Endothelial cell of umbilical vein (primary cell): Measurements from ENCODE around the gene PSTK. TPM values are rescaled to one million over a fixed set of nuclear protein-coding genes. Genes with fewer than 3 reads are reported as not detected.

Experiments
- BruUV-seq: library from RNA; stranded (reverse); fragments of 400-500 nt; replicated peaks from 2 replicates; lab custom pipeline; 2021; lab: Mats Ljungman, UMichigan
- CTCF ChIA-PET: fragments of 300-600, 350-600 bp; sonication (Branson Sonifier 250); formaldehyde crosslinking; loops from one replicate; lab custom pipeline; 2021; ENCODE audit warnings: antibody characterized with exemption, inconsistent platforms; lab: Charles Lee
- POLR2A ChIA-PET: fragments of 300-600, 350-600 bp; sonication (Branson Sonifier 250); formaldehyde crosslinking; loops from one replicate; lab custom pipeline; 2021; ENCODE audit warnings: antibody characterized with exemption, inconsistent platforms; lab: Charles Lee
- DNase-seq: peaks from one replicate; pipeline ENCODE4 v3.0.0-alpha.2; 2011; ENCODE audit warnings: low read depth, low spot score
- FAIRE-seq: peaks from 2 replicates; lab custom pipeline; 2011; peaks lifted over from hg19 to GRCh38; lab: Jason Lieb, UNC
- H2AFZ ChIP-seq: 2 replicates; pipeline ENCODE4 v1.6.0; 2012; ENCODE audit warnings: low read depth, low read length, control low read depth, inconsistent platforms
- H3K27ac ChIP-seq: 2 replicates; pipeline ENCODE4 v1.5.1; 2011; ENCODE audit warnings: low read depth, mild to moderate bottlenecking, control low read depth, low read length, moderate library complexity; ENCODE audit not compliant: insufficient read depth
- H3K27me3 ChIP-seq, 2 experiments: 2 replicates each; pipeline versions ENCODE4 v1.6.0 to v1.6.1; 2011; ENCODE audit warnings: low read length in 2 of 2, mixed read lengths in 1 of 2; ENCODE audit not compliant: control insufficient read depth in 2 of 2, insufficient read depth in 2 of 2
- H3K36me3 ChIP-seq, 2 experiments: 2 replicates in 1 of 2; 3 replicates in 1 of 2; pipeline ENCODE4 v1.5.1; 2011; ENCODE audit warnings: low read length in 2 of 2, mild to moderate bottlenecking in 1 of 2, moderate library complexity in 1 of 2; ENCODE audit not compliant: control insufficient read depth in 2 of 2, insufficient read depth in 2 of 2; ENCODE audit errors: extremely low read depth in 1 of 2
- H3K4me1 ChIP-seq: 3 replicates; pipeline ENCODE4 v1.5.1; 2011; ENCODE audit warnings: mild to moderate bottlenecking, low read length; ENCODE audit not compliant: control insufficient read depth, insufficient read depth; ENCODE audit errors: extremely low read depth
- H3K4me2 ChIP-seq: 2 replicates; pipeline ENCODE4 v1.6.1; 2011; ENCODE audit warnings: low read length, control low read depth, mixed read lengths; ENCODE audit not compliant: insufficient read depth
- H3K4me3 ChIP-seq, 3 experiments: fragments of 200-600 bp in 1 of 3; sonication (generic), shearing (Covaris generic) in 1 of 3; replicated peaks in 1 of 3; 2 replicates each; pipeline ENCODE4 v1.5.1; 2011 to 2016; ENCODE audit warnings: control low read depth in 3 of 3, low read length in 3 of 3, mild to moderate bottlenecking in 2 of 3, inconsistent platforms in 1 of 3, low read depth in 1 of 3, moderate library complexity in 1 of 3; ENCODE audit not compliant: insufficient read depth in 1 of 3
- H3K79me2 ChIP-seq: 2 replicates; pipeline ENCODE4 v1.6.0; 2012; ENCODE audit warnings: low read length, inconsistent platforms; ENCODE audit not compliant: control insufficient read depth, insufficient read depth
- H3K9ac ChIP-seq: replicated peaks from 2 replicates; pipeline ENCODE3; 2011; ENCODE audit warnings: low read length, control low read depth; ENCODE audit not compliant: insufficient read depth; ENCODE audit errors: extremely low read depth
- H3K9me1 ChIP-seq: replicated peaks from 3 replicates; pipeline ENCODE4 v1.6.0; 2011; ENCODE audit warnings: mild to moderate bottlenecking, low read length; ENCODE audit not compliant: control insufficient read depth, insufficient read depth; ENCODE audit errors: extremely low read depth
- H3K9me3 ChIP-seq: replicated peaks from 2 replicates; pipeline ENCODE4 v1.5.1; 2012; ENCODE audit warnings: low read length, inconsistent platforms; ENCODE audit not compliant: control insufficient read depth, insufficient read depth
- H4K20me1 ChIP-seq: replicated peaks from 2 replicates; pipeline ENCODE3; 2011; ENCODE audit warnings: mild to moderate bottlenecking, low read length; ENCODE audit not compliant: control insufficient read depth, insufficient read depth; ENCODE audit errors: extremely low read depth
- EZH2 ChIP-seq: IDR thresholded peaks from 2 replicates; pipeline ENCODE4 v1.6.1; 2012; ENCODE audit warnings: borderline replicate concordance, low read depth, mild to moderate bottlenecking, moderate library complexity, low read length, inconsistent platforms; ENCODE audit not compliant: severe bottlenecking
- FOS ChIP-seq: IDR thresholded peaks from 2 replicates; pipeline ENCODE4 v1.6.1; 2011; ENCODE audit warnings: mild to moderate bottlenecking, low read length, moderate library complexity, borderline replicate concordance; ENCODE audit not compliant: insufficient read depth
- GATA2 ChIP-seq: IDR thresholded peaks from 2 replicates; pipeline ENCODE4 v1.7.0; 2011; ENCODE audit warnings: low read depth, mild to moderate bottlenecking, moderate library complexity, mixed read lengths, low read length; ENCODE audit not compliant: insufficient read length, insufficient read depth
- JUN ChIP-seq: IDR thresholded peaks from 2 replicates; pipeline ENCODE4 v1.6.1; 2011; ENCODE audit warnings: borderline replicate concordance, low read depth; ENCODE audit not compliant: insufficient read length, insufficient read depth
- MYC ChIP-seq: IDR thresholded peaks from one replicate; pipeline ENCODE4 v1.6.1; 2011; ENCODE audit warnings: mild to moderate bottlenecking, low read depth, low read length
- POLR2A ChIP-seq: IDR thresholded peaks from 2 replicates; pipeline ENCODE4 v1.6.1; 2012; ENCODE audit warnings: low read depth, mild to moderate bottlenecking, control low read depth, low read length
- POLR2AphosphoS5 ChIP-seq: IDR thresholded peaks from 2 replicates; pipeline ENCODE4 v1.6.1; 2012; ENCODE audit warnings: low read depth, mild to moderate bottlenecking, control low read depth, low read length, moderate library complexity; ENCODE audit not compliant: insufficient read depth
- dilution Hi-C: fragments of 300-500 bp; cut with MboI; formaldehyde crosslinking; loops from one replicate; pipeline ENCODE4 v1.15.0; 2019; ENCODE audit warnings: low sequenced_read_pairs; ENCODE audit not compliant: extremely low pct_ligation_motif_present
- intact Hi-C: fragments of 100-400 bp; cut with micrococcal nuclease; formaldehyde crosslinking; loops from one replicate; pipeline ENCODE4 v1.10.0; 2022
- polyA plus RNA-seq, 4 experiments: library from polyadenylated mRNA; depleted of rRNA in 3 of 4; stranded (reverse) in 3 of 4; unstranded in 1 of 4; fragments of >200 nt; gene quantifications; 2 replicates each; pipeline versions ENCODE4 v1.2.1 to v1.2.3, GENCODE V29; 2011 to 2012; ENCODE audit warnings: missing spikeins in 1 of 4
- total RNA-seq: library from RNA; stranded (reverse); gene quantifications from 2 replicates; pipeline ENCODE4 v1.2.3, GENCODE V29; 2021
- TF ChIP-seq, protein P1 (sequence below): IDR thresholded peaks from 2 replicates; pipeline ENCODE4 v1.6.1; 2011; ENCODE audit not compliant: insufficient read depth, insufficient read length
- TF ChIP-seq, protein P2 (sequence below), 2 donors: IDR thresholded peaks; 1 replicate in 1 of 2; 2 replicates in 1 of 2; pipeline ENCODE4 v1.5.1; 2011; ENCODE audit warnings: low read length in 2 of 2, mild to moderate bottlenecking in 2 of 2, moderate library complexity in 2 of 2, control low read depth in 1 of 2, inconsistent platforms in 1 of 2, low read depth in 1 of 2; ENCODE audit not compliant: insufficient read depth in 1 of 2; ENCODE audit errors: extremely low read depth in 1 of 2

PSTK gene
- total and polyA plus RNA-seq, 2 donors (not counting 3 experiments of a cell fraction or from before 2014, with no cell fraction given) = 2.2 to 2.7 TPM

GRCh38 chr10:123011987-123012386 lies 31.8 kb downstream of the PSTK start:
- H3K79me2 ChIP-seq = peaks cover 15% of the 10 kb centered on the region
- TF ChIP-seq JUN (no peak), FOS (no peak), POLR2A (no peak), MYC (no peak), EZH2 (no peak), GATA2 (no peak), POLR2AphosphoS5 (no peak)
- TF ChIP-seq, protein P1, sequence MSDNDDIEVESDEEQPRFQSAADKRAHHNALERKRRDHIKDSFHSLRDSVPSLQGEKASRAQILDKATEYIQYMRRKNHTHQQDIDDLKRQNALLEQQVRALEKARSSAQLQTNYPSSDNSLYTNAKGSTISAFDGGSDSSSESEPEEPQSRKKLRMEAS = no peak
- TF ChIP-seq, protein P2, sequence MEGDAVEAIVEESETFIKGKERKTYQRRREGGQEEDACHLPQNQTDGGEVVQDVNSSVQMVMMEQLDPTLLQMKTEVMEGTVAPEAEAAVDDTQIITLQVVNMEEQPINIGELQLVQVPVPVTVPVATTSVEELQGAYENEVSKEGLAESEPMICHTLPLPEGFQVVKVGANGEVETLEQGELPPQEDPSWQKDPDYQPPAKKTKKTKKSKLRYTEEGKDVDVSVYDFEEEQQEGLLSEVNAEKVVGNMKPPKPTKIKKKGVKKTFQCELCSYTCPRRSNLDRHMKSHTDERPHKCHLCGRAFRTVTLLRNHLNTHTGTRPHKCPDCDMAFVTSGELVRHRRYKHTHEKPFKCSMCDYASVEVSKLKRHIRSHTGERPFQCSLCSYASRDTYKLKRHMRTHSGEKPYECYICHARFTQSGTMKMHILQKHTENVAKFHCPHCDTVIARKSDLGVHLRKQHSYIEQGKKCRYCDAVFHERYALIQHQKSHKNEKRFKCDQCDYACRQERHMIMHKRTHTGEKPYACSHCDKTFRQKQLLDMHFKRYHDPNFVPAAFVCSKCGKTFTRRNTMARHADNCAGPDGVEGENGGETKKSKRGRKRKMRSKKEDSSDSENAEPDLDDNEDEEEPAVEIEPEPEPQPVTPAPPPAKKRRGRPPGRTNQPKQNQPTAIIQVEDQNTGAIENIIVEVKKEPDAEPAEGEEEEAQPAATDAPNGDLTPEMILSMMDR (IDR thresholded peaks at IDR 0.05; ENCODE audit: extremely low read depth in 1 of 2, insufficient read depth in 1 of 2, low read depth in 1 of 2, low read length in 2 of 2) = no peak
- FAIRE-seq (no peak), DNase-seq (no peak)
- H3K4me2 ChIP-seq = no peak overlapping the region
- dilution Hi-C loops (no loop called here), intact Hi-C loops (no loop called here)
- no peaks in the 10 kb centered on the region for H3K27me3 ChIP-seq
- POLR2A ChIA-PET = no interaction called here
- BruUV-seq = no TSS peak
- no peaks in the 10 kb centered on the region for H3K9me1 ChIP-seq
- no peaks in the 10 kb centered on the region for H3K36me3 ChIP-seq
- no peak overlapping the region for H3K4me3 ChIP-seq
- CTCF ChIA-PET = interaction anchor here (4.5 kb wide), 1 partner anchor 10 kb away, joined by 35 read pairs; no protein-coding TSS in a partner anchor
- peaks cover 15% of the 10 kb centered on the region for H3K4me1 ChIP-seq
- H2AFZ ChIP-seq = no peak overlapping the region
- no peak overlapping the region for H3K27ac ChIP-seq
- no peak overlapping the region for H3K9ac ChIP-seq
- H4K20me1 ChIP-seq = no peaks in the 10 kb centered on the region
- H3K9me3 ChIP-seq = no peaks in the 10 kb centered on the region
